HG03575 (cell line): Measurements from ENCODE around the gene IL12RB1.
"Not testable (repeated sequence)": the region's sequence is repeated elsewhere in the genome, so short reads cannot be mapped to it uniquely, and the experiment has no call there.

Experiments
- ATAC-seq: cut with Tn5 transposase; IDR thresholded peaks from one replicate; pipeline ENCODE4 v1.9.1; 2021; ENCODE audit not compliant: unreplicated experiment, insufficient number of reproducible peaks, low FRiP score; ENCODE audit errors: extremely low read depth

IL12RB1 gene

DNA sequence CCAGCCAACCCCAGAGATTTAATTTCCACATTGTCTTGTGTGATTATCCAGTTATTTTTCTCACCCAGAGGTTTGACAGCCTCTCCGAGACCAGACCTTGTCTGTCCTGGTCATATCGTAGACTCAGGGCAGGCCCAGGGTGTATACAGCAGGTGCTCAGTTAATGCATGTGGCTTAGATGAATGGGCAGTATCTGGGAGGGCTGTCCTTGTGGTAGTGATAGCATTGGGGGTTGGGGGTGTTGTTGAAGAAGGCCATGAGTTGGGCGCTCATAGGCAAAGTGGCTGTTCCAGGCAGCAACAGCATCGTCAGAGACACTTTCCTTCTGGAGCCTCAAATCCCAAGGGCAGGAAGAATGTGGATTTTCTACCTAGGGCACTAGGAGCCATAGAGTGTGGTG, 27.7 kb upstream of the IL12RB1 start:
- no peak for ATAC-seq

DNA sequence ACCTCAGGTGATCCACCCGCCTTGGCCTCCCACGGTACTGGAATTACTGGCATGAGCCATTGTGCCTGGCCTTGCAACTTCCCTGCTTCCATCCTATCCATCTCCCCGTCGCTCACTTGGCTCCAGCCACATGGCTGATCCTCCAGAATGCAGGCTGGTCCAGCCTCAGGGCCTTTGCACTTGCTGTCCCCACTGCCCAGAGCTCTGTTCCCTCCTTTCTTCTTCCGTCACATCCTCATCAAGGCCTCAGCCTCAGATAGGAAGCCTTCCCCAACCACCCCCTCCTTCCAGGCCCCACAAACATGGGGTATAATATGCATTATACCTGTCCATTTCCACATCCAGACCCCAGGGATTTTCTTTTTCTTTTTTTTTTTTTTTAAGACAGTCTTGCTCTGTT, 27.1 kb upstream of the IL12RB1 start:
- no peak for ATAC-seq

- ATAC-seq: no peak
Observed at GRCh38 chr19:18112989-18113478, 26.3 kb upstream of the IL12RB1 start.

DNA sequence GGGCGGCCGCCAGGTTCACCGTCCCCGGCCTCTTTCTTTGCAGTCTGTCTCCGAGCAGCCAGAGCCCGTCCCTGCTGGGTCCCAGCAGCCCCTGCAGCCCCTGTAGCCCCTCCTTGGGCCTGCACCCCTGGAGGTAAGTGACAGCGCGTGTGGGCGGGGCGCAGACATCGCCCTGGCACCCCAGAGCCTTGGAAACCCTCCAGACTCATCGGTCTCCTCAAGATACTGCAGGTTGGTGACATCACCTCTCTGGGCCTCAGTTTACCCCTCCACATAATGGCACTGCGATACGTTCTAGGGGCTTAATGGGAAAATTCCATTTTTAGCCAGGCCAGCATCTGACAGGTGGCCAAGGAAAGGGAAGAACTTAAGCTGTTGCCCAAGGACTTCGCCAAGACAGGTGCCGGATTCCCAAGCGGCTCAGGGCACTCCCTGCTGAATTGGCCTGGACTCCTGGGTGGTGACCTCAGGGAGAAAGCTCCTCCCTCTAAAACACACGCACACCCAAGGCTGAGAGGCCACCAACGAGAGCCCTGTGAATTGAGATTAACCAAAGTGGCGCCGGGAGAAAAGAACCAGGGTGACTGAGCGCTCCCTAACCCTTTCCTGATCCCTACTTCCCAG, 24.0 kb upstream of the IL12RB1 start:
- ATAC-seq: no peak

GRCh38 chr19:18109733-18110608, 23.2 kb upstream of the IL12RB1 start:
- no peak for ATAC-seq

- no peak for ATAC-seq
Observed at GRCh38 chr19:18109341-18109732, 22.6 kb upstream of the IL12RB1 start.

- no peak for ATAC-seq
Observed at GRCh38 chr19:18108897-18109296, 22.2 kb upstream of the IL12RB1 start.

DNA sequence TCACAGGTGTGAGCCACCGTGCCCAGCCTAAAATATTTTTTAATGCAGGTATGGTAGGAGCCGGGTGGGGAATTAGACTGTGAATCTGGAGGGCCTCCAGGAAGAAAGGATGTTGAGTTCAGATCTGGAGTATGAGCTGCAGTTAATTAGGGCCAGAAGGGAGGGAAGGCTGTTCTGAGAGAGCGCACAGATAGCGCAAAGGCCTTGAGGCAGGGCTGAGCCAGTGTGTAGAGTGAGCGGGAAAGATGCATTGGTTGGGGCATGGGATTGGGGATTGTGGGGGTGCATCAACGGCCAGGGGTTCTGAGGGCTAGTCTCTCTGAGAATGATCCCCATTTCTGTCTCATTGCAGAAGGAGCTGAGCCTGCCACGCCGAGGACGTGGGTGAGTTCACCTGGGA, 20.5 kb upstream of the IL12RB1 start:
- ATAC-seq: no peak

DNA sequence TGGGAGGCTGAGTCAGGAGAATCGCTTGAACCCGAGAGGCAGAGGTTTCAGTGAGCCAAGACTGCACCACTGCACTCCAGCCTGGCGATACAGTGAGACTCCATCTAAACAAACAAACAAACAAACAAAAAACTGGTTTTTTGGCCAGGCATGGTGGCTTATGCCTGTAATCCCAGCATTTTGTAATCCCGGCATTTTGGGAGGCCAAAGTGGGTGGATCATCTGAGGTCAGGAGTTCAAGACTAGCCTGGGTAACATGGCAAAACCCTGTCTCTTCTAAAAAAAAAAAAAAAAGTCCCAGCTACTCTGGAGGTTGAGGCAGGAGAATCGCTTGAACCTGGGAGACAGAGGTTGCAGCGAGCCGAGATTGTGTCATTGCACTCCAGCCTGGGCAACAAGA, 18.5 kb upstream of the IL12RB1 start:
- not testable (repeated sequence) for ATAC-seq

DNA sequence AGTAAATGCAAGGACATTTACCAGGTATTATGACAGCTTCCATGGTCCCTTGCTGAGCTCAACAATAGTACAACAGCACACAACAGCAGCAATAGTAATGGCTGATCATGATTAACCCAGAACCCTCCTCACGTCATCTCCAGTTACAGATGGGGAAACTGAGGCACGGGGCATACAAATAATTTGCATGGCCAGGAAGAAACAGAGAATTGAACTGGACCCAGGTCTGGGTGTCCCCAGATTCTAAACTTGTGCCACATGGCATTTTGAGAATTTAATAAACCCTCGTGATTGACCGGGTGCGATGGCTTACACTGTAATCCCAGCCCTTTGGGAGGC, 18.0 kb upstream of the IL12RB1 start:
- no peak for ATAC-seq

DNA sequence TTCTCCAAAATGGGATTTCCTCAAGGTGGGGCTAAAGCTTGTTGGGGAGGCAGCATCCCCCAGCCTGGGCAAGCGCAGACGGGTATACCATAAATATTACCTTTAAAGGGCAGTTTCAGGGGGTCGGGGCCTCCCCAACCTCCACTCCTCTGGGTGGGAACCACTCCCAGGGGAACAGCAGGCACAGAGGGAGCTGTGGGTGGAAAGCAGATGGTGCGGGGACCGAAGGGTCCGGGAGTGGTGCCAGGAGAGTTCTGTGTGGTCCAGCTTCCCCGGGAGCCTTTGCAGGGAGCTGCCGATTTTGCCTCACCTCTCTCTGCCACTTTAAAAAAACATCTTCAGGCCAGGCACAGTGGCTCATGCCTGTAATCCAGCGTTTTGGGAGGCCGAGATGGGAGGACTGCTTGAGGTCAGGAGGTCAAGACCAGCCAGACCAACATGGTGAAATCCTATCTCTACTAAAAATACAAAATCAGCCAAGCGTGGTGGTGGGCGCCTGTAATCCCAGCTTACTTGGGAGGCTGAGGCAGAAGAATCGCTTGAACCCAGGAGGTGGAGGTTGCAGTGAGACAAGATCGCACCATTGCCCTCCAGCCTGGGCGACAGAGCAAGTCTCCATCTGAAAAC, 16.3 kb upstream of the IL12RB1 start:
- ATAC-seq: no peak

- ATAC-seq: no peak
Observed at GRCh38 chr19:18101268-18101667, 14.5 kb upstream of the IL12RB1 start.

DNA sequence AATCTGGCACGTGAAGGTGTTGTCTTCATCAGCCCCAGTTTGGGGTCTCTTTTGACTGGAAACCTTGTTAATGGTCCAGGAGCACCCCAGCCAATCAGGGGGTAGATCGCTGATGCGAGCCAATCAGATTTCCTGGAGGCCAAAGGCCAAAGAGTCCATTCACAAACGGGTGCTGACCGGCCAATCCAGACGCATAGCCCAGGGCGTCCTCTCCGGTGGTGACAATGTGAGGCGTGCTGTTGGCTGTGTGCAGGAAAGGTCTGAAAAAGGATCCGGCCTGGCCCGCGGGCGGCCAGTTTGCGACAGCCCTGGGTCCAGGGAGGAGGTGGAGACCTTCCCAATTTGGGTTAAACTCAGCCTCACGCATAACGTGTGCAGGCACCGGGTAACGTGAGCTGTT, 14.0 kb upstream of the IL12RB1 start:
- ATAC-seq: no peak

DNA sequence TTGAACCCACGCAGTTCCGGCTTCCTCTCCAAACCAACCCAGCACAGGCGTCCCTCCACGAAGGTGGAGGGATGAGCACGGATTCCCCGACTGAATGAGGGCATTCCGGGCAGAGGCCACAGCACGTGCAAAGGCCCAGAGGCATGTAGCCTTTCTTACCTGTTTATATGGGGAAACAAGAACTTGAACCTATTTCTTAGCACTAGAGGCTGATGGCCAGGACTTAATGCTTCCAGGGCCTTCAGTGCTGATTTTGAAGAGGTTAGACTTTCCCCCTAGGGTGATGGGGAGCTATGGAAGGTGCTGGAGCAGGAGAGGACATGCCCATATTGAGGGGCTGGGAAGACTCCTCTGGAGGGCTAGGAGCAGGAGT, 12.9 kb upstream of the IL12RB1 start:
- no peak for ATAC-seq

GRCh38 chr19:18098891-18099622, 12.3 kb upstream of the IL12RB1 start:
- ATAC-seq: no peak

GRCh38 chr19:18097993-18098890, 11.5 kb upstream of the IL12RB1 start:
- ATAC-seq: no peak

- no peak for ATAC-seq
Observed at GRCh38 chr19:18097217-18097992, 10.7 kb upstream of the IL12RB1 start, which contains the start of gene MAST3. Gene MAST3 (plus strand): TSS chr19:18097778. CDS start chr19:18097793, 15 bp downstream.

GRCh38 chr19:18096258-18096657, 9.5 kb upstream of the IL12RB1 start:
- no peak for ATAC-seq
